Urothelium cell line (cell line): ENCODE data around the gene COX4I2.
"Not testable (repeated sequence)": the region's sequence is repeated elsewhere in the genome, so short reads cannot be mapped to it uniquely, and the experiment has no call there.

Experiments
- DNase-seq: peaks from one replicate; pipeline ENCODE4 v3.0.0; 2011; ENCODE audit warnings: low spot score, mixed read lengths
- FAIRE-seq: peaks from 2 replicates; lab custom pipeline; 2011; peaks lifted over from hg19 to GRCh38; lab: Jason Lieb, UNC

Gene COX4I2

DNA sequence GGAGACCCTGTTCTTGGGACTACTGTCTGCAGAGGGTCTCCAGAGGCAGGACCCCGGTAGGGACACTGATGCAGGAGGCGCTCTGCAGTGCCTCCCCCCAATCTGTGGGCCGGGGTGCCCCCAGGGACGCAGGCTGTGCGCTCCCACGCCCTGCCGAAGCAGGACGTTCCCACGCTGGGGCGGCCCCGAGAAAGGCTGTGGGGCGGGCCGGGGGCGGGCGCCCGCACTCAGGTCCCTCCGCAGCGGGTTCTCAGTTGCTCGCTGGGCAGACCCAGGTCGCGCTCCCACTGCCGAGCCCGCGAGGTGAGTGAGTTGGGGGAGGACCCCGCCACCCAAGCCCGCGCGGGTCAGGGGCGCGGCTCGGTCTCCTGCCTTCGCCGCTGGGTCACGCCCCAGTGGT lies at the start of gene COX4I2:
COX4I2 (plus strand) TSS at position 253 of the 400 bp plus-strand sequence. CDS start 1,106 bp downstream, outside the sequence.
- no peak for DNase-seq
- no peak for FAIRE-seq

DNA sequence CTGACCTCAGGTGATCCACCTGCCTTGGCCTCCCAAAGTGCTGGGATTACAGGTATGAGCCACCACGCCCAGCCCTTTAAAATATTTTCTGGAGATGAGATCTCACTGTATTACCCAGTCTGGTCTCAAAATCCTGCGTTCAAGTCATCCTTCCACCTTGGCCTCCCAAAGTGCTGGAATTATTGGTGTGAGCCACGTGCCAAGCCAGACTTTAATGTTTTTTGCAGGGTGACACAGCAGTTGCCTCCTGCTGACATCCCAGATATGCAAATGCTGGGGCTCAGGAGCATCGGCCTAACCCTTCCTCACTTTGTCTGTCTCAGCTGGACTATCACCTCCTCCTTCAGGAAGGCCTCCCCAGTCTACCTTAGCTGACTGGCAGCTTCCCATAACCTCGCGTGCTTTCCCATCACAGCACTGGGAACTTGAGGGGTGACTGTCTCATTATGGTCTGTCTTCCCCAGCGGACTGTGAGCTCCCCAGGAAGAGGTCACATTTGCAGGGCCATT lies 46.9 kb upstream of the COX4I2 start:
- FAIRE-seq (no peak), DNase-seq (no peak)

DNA sequence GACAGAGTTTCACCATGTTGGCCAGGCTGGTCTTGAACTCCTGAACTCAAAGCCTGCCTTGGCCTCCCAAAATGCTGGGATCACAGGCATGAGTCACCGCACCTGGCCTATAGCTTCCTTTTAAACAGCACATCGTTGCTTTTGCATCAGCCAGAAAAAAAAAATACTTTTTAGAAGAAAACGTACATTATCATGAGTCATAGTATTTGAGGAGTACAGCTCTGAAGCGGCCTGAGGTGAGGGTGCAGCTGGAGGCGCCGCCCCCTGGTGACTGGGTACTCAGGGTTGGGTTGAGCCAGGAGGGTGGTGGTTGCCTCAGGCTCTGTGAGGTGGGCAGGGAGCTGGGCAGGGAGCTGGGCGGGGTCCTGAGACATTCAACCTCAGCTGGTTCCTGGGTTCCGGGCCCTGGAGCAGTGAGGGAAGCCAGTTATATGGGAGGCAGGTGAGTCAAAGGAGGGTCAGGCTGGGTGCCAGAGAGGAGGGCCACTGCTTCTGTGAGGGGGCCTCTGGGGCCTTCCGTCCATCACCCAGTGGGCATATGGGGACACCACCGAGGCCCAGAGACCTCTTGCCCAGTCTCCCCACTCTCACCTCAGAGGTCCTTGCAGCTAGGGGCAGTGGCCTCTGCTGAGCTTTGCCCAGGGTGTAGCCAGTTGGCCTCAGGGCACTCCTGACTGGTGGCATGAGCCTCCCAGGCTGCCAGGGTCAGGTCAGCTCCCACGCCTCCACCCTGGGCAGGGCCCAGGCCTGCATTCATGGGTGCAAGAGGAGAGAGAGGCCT lies 44.3 kb upstream of the COX4I2 start:
- DNase-seq: peak; percentile 93
- no peak for FAIRE-seq

DNA sequence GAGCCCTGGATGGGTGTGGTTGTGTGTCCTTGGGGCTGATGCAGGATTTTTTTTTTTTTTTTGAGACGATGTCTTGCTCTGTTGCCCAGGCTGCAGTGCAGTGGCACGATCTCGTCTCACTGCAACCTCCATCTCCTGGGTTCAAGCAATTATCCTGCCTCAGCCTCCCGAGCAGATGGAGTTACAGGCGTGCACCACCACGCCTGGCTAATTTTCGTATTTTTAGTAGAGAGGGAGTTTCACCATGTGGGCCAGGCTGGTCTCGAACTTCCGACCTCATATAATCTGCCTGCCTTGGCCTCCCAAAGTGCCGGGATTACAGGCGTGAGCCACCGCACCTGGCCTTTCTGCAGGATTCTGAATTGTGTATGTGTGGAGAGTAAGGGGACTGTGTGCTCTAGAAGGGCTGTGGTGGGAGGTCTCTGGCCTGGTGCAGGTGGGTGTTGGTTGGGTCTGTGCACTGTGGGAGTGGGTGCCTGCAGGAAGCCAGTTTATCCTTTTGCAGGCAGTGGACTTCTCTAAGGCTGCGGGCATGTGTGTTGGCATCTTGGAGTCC lies 43.6 kb upstream of the COX4I2 start:
- no peak for FAIRE-seq

DNA sequence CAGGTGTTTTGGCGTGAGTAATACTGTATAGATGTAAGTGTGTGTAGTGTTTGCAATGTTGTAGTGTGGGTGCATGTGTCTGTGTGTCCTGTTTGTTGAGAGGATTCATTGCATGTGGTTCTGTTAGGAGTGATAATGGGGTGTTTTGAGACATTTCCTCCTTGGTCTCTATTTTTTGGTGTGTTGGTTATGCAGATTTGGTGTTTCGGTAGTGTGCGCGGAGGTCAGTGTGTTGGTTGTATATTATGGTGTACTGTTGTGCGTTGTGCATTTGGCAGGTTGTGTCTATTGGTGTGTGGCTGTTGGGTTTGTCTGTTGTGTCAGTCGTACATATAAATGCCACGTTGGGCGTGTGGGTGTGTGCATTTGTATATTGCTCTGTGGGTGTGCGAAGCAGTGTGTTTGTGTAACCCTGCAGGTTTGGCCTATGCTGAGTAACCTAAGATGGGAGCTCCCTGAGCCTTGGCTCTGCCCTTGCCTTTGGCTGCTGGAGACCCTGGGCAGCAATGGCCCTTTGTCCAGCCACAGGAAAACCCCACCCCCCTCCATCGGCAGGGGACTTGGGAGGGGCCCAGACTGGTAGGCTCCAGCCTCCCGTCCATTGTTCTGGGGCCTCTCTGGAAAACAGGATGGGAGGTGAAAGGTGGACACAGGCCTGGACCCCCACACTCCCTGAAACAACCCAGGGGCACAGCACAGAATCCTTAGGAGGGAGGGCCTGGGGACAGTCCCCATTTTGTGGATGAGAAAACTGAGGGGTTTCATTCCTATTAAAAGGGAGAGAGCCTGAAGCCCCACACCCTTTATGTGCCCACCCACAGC lies 42.9 kb upstream of the COX4I2 start:
- FAIRE-seq (no peak), DNase-seq (no peak)

More for the DNA sequence above, 43.6 kb upstream of the COX4I2 start:
- DNase-seq: no peak

DNA sequence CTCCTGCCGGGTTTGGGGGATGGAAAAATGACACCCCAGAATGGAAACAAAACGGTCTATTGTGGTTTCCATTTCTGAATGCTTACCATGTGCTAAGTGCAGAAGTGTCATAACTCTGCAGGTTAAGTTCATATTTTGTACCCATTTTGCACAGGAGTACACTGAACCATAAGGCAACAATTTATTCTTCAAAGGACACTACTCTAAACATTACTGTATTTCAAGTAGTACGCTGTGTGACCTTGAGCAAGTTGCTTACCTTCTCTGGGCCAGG lies 42.4 kb upstream of the COX4I2 start:
- no peak for FAIRE-seq
- DNase-seq: no peak

DNA sequence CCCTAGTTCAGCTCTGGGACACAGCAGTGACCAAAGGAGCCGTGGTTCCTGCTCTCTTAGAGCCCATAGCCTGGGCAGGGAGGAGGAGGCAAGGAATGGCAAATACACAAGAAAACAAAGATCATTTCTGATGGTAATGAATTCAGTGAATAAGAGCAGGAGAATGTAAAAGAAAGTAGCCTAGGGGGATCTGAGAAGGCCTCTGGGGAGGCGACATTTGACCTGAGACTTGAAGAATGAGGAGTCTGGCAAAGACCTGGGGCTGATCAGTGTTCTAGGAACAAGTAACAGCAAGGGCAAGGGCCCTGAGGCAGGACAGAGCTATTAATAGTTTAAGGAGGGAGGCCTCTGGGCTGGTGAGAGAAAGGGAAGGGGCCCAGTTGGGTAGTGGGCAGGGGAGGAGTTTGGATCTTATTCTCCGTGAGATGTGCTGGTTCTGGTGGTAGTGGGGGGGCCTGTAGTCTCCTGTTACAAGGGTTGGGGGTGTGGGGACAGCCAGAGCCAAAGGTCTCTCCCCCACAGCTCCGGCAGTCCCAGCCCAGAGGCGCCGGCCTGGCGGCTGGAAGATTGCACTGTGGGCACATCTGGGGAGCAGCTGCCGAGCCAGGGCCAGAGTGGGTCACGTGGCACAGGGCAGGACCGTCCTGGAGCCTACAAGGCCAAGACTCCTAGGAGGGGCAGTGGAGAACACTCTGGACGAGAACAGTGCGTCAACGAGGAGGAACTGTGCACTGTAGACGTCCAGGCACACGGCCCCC lies 41.9 kb upstream of the COX4I2 start:
- DNase-seq (peak; percentile 48), FAIRE-seq (no peak)

DNA sequence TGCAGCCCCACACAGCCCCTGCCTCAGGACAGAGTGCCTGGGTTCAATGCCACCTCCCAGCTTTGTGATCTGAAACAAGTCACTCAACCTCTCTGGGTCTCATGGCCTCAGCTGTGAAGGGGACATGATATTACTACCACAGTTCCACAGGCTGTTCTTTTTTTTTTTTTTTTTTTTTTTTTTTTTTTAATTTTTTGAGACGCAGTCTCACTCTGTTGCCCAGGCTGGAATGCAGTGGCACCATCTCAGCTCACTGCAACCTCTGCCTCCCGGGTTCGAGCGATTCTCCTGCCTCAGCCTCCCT lies 41.3 kb upstream of the COX4I2 start:
- FAIRE-seq, DNase-seq: not testable (repeated sequence)

DNA sequence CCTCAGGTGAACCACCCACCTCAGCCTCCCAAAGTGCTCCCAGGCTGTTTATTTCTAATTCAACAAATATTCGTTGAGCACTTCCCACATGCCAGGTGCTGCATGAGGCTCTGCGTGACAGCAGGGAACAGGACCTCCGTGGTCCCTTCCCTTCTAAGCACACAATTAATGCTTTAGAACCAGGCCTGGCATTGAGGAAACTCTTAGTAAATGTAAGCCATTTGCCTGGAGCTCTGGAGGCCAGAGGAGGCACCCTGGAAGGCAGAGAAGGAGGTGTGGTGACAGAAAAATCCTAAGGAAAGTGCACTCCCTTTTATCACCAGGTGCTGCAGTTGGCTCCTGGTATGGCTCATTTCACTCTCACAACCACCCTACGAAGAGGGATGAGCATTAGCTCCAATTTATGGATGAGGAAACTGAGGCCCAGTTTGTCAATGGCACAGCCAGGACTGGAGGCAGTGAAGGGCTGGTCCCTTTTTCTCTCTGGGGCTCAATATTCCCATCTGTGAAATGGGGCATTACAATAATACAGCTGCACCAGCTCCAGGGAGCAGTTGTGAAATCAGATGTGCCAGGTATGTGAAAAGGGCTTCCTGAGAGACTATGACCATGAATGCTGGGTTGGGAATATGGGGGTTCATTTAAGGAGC lies 40.8 kb upstream of the COX4I2 start:
- DNase-seq (no peak), FAIRE-seq (no peak)

DNA sequence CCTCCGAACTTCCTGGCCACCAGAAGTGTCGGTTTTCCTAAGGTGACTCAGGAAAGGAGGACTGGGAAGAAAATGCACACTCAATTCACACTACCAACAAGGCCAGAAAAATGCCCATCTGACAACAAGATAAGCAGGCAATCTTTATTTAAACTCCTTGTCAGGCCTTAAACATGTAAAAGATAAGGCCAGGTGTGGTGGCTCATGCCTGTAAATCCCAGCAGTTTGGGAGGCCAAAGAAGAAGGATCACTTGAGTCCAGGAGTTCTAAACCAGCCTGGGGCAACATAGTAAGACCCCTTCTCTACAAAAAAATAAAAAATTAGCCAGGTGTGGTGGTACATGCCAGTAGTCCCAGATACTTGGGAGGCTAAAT lies 40.2 kb upstream of the COX4I2 start:
- FAIRE-seq (no peak), DNase-seq (no peak)

DNA sequence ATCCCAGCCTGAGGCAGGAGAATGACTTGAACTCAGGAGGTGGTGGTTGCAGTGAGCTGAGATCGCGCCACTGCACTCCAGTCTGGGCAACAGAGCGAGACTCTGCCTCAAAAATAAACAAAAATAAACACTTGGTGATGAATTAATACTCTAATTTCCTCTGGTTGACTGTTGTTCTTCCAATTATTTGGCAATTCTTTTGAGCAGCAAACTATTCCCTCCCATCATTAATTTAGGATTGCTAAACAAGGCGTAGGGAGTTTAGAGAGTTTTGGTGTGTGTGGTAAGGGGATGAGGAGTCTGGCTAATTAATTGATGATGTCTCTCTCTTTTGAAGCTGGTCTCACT lies 35.3 kb upstream of the COX4I2 start:
- FAIRE-seq: no peak
- no peak for DNase-seq

DNA sequence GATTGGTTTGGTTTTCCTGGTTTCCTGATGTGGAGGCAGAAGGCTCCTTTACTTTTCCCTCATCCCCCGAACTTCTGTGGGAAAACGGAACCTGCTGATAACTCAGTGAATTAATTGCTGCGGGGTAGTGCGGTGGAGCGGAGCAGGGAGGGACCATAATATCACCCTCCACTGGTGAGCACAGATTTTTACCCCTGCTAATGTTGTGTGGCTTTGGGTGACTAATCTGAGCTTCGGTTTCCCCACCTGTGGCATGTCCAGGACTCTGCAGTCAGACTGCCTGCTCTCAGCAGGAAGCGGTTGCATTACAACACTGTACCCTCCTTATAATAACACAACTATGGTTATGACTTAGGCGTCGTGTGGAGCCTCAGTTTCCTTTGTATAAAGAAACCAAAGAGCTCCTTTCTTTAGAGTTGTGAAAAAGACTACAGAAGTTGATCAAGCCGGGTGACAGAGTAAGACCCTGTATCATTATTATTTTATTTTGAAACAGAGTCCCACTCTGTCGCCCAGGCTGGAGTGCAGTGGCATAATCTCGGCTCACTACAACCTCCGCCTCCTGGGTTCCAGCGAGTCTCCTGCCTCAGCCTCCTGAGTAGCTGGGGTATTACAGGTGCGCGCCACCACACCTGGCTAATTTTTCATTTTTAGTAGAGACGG lies 34.8 kb upstream of the COX4I2 start:
- DNase-seq (peak; percentile 84), FAIRE-seq (no peak)

DNA sequence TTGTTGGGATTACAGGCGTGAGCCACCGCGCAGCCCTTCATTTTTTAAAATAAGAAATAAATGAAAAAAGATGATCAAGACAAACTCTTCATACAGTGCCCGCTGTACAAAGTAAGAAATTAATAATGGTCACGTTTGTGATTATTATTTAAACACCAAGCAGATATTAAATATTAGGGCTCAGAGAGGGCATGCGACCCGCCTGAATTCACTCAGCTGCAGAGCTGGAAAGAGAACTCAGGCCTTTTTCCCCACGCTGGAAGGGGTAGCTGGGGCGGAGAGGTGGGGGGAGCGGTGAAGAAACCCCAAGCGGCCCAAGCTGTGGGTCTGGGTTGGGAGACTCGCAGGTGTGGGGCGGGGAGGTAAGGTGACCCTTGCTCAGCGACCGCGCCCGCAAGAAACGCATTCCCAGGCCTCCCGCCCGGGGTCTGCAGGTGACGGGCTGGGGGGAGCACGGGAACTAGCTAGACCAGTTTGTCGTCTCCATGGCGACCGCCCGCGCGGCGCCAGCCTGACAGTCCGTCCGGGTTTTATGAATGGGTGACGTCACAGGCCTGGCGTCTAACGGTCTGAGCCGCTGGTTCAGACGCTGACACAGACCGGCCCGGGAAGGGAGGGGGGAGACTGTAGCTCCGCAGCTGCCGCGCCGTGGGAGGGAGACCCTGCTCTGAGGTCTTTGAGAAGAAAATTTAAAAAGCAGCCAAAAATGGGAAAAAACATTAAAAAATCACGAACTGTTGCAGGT lies 33.7 kb upstream of the COX4I2 start:
- FAIRE-seq (peak; percentile 74), DNase-seq (peak; percentile 96)

DNA sequence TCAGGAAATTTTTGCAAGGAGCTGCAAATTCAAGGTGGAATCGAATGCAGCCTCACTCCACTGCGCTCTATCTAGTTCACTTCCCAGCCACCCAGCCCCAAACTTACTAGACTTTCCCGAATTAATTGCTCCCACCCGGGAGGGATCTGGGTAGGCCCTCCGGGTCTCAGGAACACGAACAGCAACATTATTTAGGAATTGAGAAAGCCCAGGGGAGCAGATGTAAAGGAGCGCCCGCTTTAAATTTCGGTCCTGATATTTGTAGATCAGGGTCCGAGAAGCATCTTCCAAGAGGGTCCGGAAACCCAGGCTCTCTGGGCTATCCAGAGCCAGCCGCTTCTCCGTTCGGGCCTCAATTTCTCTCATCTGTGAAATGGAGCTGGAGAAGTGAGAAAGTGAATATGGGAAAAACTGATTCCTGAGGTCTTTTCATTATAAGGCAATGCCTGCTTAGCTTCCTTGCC lies 33.1 kb upstream of the COX4I2 start:
- no peak for FAIRE-seq
- no peak for DNase-seq

DNA sequence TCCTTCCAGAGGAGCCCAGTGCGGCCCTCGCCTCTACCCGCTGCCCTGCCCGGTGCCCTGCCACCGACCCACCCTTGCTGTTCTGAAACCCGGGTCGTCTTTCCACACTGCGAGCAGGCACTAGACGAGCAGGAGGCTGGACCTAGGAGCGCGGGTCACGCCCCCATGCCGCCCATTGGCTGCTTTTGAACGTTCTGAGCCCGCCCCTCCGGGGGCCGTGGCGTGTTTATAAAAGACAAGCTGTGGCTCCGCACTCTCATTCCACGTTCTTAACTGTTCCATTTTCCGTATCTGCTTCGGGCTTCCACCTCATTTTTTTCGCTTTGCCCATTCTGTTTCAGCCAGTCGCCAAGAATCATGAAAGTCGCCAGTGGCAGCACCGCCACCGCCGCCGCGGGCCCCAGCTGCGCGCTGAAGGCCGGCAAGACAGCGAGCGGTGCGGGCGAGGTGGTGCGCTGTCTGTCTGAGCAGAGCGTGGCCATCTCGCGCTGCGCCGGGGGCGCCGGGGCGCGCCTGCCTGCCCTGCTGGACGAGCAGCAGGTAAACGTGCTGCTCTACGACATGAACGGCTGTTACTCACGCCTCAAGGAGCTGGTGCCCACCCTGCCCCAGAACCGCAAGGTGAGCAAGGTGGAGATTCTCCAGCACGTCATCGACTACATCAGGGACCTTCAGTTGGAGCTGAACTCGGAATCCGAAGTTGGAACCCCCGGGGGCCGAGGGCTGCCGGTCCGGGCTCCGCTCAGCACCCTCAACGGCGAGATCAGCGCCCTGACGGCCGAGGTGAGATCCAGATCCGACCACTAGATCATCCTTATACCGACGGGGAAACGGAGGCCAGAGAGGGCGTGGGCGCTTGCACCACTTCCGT lies 32.4 kb upstream of the COX4I2 start, which contains the start of gene ID1:
ID1 (plus strand) TSS at position 259 of the 871 bp plus-strand sequence; CDS start at position 358, 99 bp downstream.
- peak; percentile 96 for DNase-seq
- FAIRE-seq: no peak

DNA sequence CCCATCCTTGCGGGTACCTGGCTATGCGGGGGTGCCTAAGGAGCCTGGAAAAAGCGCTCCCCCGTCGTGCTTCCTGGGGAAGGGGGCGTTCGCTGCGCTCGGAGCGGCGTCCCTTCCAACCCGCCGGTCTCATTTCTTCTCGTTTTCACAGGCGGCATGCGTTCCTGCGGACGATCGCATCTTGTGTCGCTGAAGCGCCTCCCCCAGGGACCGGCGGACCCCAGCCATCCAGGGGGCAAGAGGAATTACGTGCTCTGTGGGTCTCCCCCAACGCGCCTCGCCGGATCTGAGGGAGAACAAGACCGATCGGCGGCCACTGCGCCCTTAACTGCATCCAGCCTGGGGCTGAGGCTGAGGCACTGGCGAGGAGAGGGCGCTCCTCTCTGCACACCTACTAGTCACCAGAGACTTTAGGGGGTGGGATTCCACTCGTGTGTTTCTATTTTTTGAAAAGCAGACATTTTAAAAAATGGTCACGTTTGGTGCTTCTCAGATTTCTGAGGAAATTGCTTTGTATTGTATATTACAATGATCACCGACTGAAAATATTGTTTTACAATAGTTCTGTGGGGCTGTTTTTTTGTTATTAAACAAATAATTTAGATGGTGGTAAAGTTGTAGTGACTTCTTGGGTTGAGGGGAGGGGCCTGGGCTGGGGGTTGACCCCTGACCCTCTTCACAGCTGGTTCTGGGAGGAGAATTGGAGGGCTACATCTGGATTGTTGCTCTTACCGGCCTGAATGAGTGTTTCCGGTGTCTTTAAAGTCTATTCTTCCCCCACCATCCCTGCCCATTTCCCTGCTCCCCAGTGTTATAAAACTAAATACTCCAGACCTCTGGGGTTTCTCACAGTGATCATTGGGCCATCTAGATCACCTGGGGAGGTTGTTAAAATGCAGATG lies 31.6 kb upstream of the COX4I2 start:
- no peak for FAIRE-seq
- no peak for DNase-seq
